ENCODE measurements around the gene RSBN1. TPM values are rescaled to one million over a fixed set of nuclear protein-coding genes. Genes with fewer than 3 reads are reported as not detected.

RSBN1 gene
- 5.4 and 12.9 TPM in 2 replicates for total RNA-seq

GRCh38 chr1:113811888-113812660, at the start of gene RSBN1:
RSBN1 (minus strand) TSS chr1:113812476; CDS start chr1:113812412, 64 bp downstream.

GRCh38 chr1:113759333-113760101, 52.8 kb downstream of the RSBN1 start, which contains the start of gene PHTF1:
PHTF1 (minus strand) TSS chr1:113759486; CDS start chr1:113758703, 783 bp downstream.

Other genes starting within 250 kb of the RSBN1 start
- 33.6 and 36.3 TPM in 2 replicates for gene PHTF1, start 53.0 kb downstream of the RSBN1 start, total RNA-seq
- gene PTPN22, start 59.2 kb upstream of the RSBN1 start, total RNA-seq: 0.50 and 1.1 TPM in 2 replicates
- gene BCL2L15, start 75.1 kb upstream of the RSBN1 start, total RNA-seq: 0.26 and 0.31 TPM in 2 replicates
- 13.4 and 17.8 TPM in 2 replicates for gene AP4B1, start 92.3 kb upstream of the RSBN1 start, total RNA-seq
- 1.9 and 3.2 TPM in 2 replicates for gene DCLRE1B, start 92.8 kb upstream of the RSBN1 start, total RNA-seq
- gene HIPK1, start 116.8 kb upstream of the RSBN1 start, total RNA-seq: 22.6 and 23.5 TPM in 2 replicates
- gene OLFML3, start 167.0 kb upstream of the RSBN1 start, total RNA-seq: 19.6 and 50.0 TPM in 2 replicates